Esophagus squamous epithelium (tissue), 5 donors: ENCODE data around the gene DCUN1D2. TPM values are rescaled to one million over a fixed set of nuclear protein-coding genes. Genes with fewer than 3 reads are reported as not detected.

Experiments used
- DNase-seq: peaks from one replicate; lab custom pipeline; 2025; lab: John Stamatoyannopoulos, UW
- H3K27ac ChIP-seq, 4 donors: fragments of 200-600 bp; sonication (generic); one replicate each; pipeline ENCODE4 v1.5.1; 2016 to 2019; ENCODE audit warnings: mild to moderate bottlenecking in 1 of 4
- H3K27me3 ChIP-seq, 4 donors: fragments of 200-600 bp; sonication (generic); 1 replicate in 3 of 4; 2 replicates in 1 of 4; pipeline versions ENCODE4 v1.5.1 to v1.6.0; 2017 to 2021; ENCODE audit warnings: antibody characterized with exemption in 1 of 4
- H3K36me3 ChIP-seq, 3 donors: fragments of 200-600 bp; sonication (generic); one replicate each; pipeline ENCODE4 v1.5.1; 2016 to 2019
- H3K4me1 ChIP-seq, 3 donors: fragments of 200-600 bp; sonication (generic); one replicate each; pipeline ENCODE4 v1.5.1; 2017 to 2019
- H3K4me3 ChIP-seq, 4 donors: fragments of 200-600 bp; sonication (generic); 1 replicate in 3 of 4; 2 replicates in 1 of 4; pipeline ENCODE4 v1.5.1; 2016 to 2019; ENCODE audit warnings: mild to moderate bottlenecking in 2 of 4, moderate library complexity in 1 of 4
- H3K9me3 ChIP-seq, 3 donors: fragments of 200-600 bp; sonication (generic); one replicate each; pipeline ENCODE4 v1.5.1; 2016 to 2019
- POLR2A ChIP-seq, 4 donors: fragments of 450-650 bp; IDR thresholded peaks; one replicate each; pipeline ENCODE4 v1.6.1; 2017; ENCODE audit warnings: antibody characterized with exemption in 4 of 4, mild to moderate bottlenecking in 4 of 4, moderate library complexity in 3 of 4
- WGBS, 2 donors: methylation state at CpG; one replicate each; pipeline ENCODE4 v1.1.5; 2018; 5-methylcytosine and 5-hydroxymethylcytosine counted together
- intact Hi-C: fragments of 100-400 bp; cut with DNase I; formaldehyde crosslinking; loops from one replicate; pipeline ENCODE4 v1.15.0; 2022
- total RNA-seq, 4 donors: library from RNA; depleted of rRNA; stranded (reverse); fragments of >200 nt; gene quantifications; one replicate each; pipeline ENCODE4 v1.1.0, GENCODE V29; 2016
- TF ChIP-seq, protein P1 (sequence below), 6 experiments: fragments of 450-650 bp in 4 of 6; fragments of 200-600 bp in 2 of 6; sonication (generic) in 2 of 6; IDR thresholded peaks; one replicate each; pipeline ENCODE4 v1.5.1; 2016 to 2019; ENCODE audit warnings: antibody characterized with exemption in 6 of 6, mild to moderate bottlenecking in 4 of 6, moderate library complexity in 4 of 6
- donor health status: DM: yes; HTN: yes; CAD: no.

Gene DCUN1D2
- total RNA-seq, 4 donors from 2014 or later = 4.7 to 14.1 (median 7.7) TPM

DNA sequence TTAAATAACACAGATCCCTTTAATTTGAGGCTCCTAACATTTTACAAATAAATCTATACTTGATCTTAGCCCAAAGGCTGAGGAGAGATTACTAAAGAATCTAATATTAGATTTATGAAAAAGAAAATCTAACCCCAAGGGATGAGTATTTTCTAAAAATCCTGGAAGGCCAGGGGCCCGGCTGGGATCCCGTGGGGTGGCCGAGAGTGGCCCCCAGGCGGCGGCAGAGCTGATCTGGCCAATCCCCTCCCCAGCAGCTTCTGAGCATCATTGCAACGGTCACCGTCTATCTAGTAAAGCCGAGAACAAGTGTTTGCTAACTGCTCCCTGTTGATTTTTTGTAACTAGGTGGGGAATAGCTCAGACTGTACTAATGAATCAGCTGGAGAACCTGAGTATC is 74.7 kb downstream of the DCUN1D2 start:
- Histone ChIP-seq H3K4me1 (peaks cover under 1 to 18% (median 1%) of the 10 kb centered on the region in 3 donors), H3K27me3 (peaks cover 0 to 14% (median 0%) of the 10 kb centered on the region in 4 donors), H3K4me3 (no peak overlapping the region), H3K36me3 (no peaks in the 10 kb centered on the region), H3K27ac (no peak overlapping the region), H3K9me3 (no peaks in the 10 kb centered on the region)
- no peak for TF ChIP-seq POLR2A (IDR thresholded peaks at IDR 0.05)
- TF ChIP-seq, protein P1, sequence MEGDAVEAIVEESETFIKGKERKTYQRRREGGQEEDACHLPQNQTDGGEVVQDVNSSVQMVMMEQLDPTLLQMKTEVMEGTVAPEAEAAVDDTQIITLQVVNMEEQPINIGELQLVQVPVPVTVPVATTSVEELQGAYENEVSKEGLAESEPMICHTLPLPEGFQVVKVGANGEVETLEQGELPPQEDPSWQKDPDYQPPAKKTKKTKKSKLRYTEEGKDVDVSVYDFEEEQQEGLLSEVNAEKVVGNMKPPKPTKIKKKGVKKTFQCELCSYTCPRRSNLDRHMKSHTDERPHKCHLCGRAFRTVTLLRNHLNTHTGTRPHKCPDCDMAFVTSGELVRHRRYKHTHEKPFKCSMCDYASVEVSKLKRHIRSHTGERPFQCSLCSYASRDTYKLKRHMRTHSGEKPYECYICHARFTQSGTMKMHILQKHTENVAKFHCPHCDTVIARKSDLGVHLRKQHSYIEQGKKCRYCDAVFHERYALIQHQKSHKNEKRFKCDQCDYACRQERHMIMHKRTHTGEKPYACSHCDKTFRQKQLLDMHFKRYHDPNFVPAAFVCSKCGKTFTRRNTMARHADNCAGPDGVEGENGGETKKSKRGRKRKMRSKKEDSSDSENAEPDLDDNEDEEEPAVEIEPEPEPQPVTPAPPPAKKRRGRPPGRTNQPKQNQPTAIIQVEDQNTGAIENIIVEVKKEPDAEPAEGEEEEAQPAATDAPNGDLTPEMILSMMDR (IDR thresholded peaks at IDR 0.05) = no peak
- DNase-seq = no peak
- intact Hi-C loops = no loop called here
- 66 to 86% methylated on average over 8 of the region's 8 CpGs for WGBS, 2 donors

DNA sequence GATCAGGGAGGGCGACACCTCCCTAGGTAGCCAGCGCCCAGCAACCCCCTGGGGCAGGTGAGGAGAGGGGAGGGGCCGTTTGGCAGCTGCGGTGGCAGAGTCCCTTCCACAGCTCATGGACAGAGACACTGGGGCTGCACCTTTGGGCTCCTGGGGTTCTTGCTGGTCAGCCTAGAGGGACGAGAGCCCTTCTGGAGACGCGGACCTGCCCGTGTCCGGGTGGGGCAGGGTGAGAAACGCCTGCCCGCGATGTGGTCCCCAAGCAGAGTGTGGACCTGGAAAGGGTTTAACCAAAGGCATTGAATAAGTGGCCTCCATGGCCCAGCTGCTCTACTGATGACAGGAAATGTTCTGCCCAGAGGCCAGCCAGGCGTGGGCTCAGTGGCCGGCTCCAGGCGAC is 75.5 kb downstream of the DCUN1D2 start:
- 100% methylated on average over 3 of the region's 15 CpGs; no CpG with 5 or more reads in 1 of the 2 donors for WGBS, 2 donors
- H3K27ac ChIP-seq = no peak overlapping the region
- peaks cover 4 to 26% (median 6%) of the 10 kb centered on the region in 3 donors for H3K4me1 ChIP-seq
- intact Hi-C loops = no loop called here
- H3K27me3 ChIP-seq = peaks cover 0 to 21% (median 0%) of the 10 kb centered on the region in 4 donors
- H3K4me3 ChIP-seq = no peak overlapping the region
- no peaks in the 10 kb centered on the region for H3K9me3 ChIP-seq
- TF ChIP-seq, protein P1 (IDR thresholded peaks at IDR 0.05) = no peak
- no peak for TF ChIP-seq POLR2A (IDR thresholded peaks at IDR 0.05)
- H3K36me3 ChIP-seq = no peaks in the 10 kb centered on the region
- DNase-seq = no peak

DNA sequence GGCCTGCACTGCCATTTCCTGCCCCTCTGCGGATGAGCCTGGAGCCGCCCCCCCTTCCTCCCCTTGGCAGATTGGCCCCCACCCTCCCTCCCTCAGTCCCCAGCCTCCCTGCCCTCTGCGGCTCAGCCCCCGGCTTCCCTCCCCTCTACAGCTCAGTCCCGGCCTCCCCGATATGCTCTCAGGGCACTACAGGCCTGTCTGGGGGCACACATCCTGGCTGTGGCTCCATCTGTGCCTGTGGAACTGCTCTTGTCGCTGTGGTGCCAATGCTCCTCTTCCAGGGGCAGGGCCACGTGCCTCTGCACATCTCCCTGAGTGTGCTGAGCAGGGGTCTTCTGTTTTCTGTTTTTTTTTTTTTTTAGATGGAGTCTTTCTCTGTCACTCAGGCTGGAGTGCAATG is 76.2 kb downstream of the DCUN1D2 start:
- H3K4me3 ChIP-seq = no peak overlapping the region
- H3K27ac ChIP-seq = peak overlapping the region in 2 of 4 donors; percentile 58 to 67
- peaks cover 0 to 23% (median 0%) of the 10 kb centered on the region in 4 donors for H3K27me3 ChIP-seq
- 76 to 87% methylated on average over 5 of the region's 8 CpGs for WGBS, 2 donors
- TF ChIP-seq, protein P1 (IDR thresholded peaks at IDR 0.05) = no peak
- no peak for TF ChIP-seq POLR2A (IDR thresholded peaks at IDR 0.05)
- H3K4me1 ChIP-seq = peaks cover 4 to 29% (median 6%) of the 10 kb centered on the region in 3 donors
- DNase-seq = no peak
- intact Hi-C loops = no loop called here
- no peaks in the 10 kb centered on the region for H3K36me3 ChIP-seq
- H3K9me3 ChIP-seq = no peaks in the 10 kb centered on the region

DNA sequence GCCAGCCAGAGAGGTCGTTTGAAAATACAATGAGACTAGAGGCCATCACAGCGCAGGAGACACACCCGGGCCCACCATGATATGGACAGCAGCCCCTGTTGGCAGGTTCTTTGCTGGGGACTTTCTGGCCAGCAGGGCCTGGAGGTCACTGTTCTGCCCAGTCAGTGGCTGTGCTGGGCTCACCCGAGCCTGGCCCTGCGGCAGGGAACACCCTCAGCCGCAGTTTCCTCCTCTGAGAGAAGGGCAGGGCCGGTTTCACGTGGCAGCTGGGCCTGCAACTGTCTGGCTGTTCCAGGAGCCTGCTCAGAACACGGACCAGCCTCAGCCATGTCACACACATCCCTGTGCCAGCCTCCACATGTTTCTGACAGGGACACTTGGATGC is 76.6 kb downstream of the DCUN1D2 start:
- WGBS, 2 donors = no CpG with 5 or more reads among the region's 9 CpGs
- TF ChIP-seq, protein P1 (IDR thresholded peaks at IDR 0.05) = no peak
- TF ChIP-seq POLR2A (IDR thresholded peaks at IDR 0.05) = no peak
- no peaks in the 10 kb centered on the region for H3K9me3 ChIP-seq
- H3K4me1 ChIP-seq = peaks cover 4 to 29% (median 6%) of the 10 kb centered on the region in 3 donors
- intact Hi-C loops = no loop called here
- H3K36me3 ChIP-seq = no peaks in the 10 kb centered on the region
- H3K27ac ChIP-seq = peak overlapping the region in 2 of 4 donors; percentile 58 to 67
- peaks cover 0 to 28% (median 0%) of the 10 kb centered on the region in 4 donors for H3K27me3 ChIP-seq
- H3K4me3 ChIP-seq = no peak overlapping the region
- DNase-seq = no peak

DNA sequence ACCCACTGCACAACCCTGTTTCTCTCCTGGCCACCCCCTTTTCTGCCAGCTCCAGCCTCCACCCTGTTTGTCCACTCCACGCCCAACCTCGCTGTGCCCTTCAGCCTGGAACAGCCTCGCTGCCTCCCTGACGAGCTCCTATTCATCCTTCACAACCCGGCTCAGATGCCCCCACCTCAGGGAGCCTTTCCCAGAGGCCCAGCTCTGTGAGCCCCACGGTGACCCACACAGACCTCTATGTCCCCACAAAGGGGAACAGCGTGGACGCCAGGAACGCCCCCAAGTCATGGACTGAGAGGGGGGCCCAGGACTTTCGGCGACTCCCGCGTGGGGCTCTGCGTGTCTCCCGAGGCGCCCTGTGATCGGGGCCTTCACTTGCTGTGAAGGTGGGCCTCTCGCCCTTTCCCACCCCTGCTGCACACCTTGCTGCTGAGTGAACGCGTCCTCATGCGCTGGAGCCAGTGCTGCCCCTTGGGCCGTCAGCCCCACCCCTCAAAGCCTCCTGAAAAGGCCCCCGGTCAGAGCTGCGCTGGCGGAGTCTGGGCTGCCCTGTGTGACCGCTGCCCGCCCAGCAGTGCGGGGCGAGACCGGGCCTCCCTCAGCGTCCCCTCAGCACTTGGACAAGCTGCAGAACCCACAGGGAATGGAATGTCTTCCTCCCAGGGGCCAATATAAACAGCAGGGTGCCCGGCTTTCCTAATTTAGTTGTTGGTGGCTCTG is 77.2 kb downstream of the DCUN1D2 start:
- intact Hi-C loops = no loop called here
- H3K4me1 ChIP-seq = peaks cover 4 to 29% (median 6%) of the 10 kb centered on the region in 3 donors
- peaks cover 0 to 29% (median 0%) of the 10 kb centered on the region in 4 donors for H3K27me3 ChIP-seq
- H3K27ac ChIP-seq = peak overlapping the region in 3 of 4 donors; percentile 11 to 67 (median 58)
- H3K36me3 ChIP-seq = no peaks in the 10 kb centered on the region
- DNase-seq = no peak
- H3K4me3 ChIP-seq = no peak overlapping the region
- H3K9me3 ChIP-seq = no peaks in the 10 kb centered on the region
- TF ChIP-seq, protein P1 (IDR thresholded peaks at IDR 0.05) = no peak
- TF ChIP-seq POLR2A (IDR thresholded peaks at IDR 0.05) = no peak
- 94 to 100% methylated on average over 1 to 3 of the region's 32 CpGs for WGBS, 2 donors
